ENCODE results near the gene ZNF473. TPM values are rescaled to one million over a fixed set of nuclear protein-coding genes. Genes with fewer than 3 reads are reported as not detected.

ZNF473 gene
- total RNA-seq, 1 experiment from 2014 or later = 27.2 TPM

DNA sequence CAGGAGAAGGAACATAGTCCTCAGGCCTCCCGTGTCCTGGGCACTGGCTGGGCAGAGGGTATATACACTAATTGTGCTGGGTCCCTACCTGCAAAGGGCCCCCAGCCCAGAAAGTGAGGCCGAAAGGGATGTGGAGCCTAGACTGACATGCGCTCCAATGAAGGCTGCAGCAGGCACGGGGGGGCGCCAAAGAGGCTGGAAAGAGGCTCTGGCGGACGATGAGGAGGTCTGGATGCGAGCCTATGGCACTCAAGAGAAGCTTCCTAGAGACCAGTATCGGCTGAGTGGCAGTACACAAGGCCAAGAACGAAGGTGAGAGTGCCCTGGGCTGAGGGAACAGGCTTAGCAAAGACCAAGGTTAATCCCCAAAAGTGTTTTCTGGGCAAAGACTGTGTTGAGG lies 17.3 kb upstream of the ZNF473 start:
- BruUV-seq (replicated peaks) = no TSS peak
- CTCF ChIA-PET = no interaction called here
- no peak for DNase-seq
- H3K27ac Mint-ChIP-seq (ENCODE audit: unreplicated experiment) = no peak overlapping the region
- TF ChIP-seq CTCF (IDR thresholded peaks at IDR 0.05; ENCODE audit: unreplicated experiment) = no peak
- no peaks in the 10 kb centered on the region for H3K9me3 Mint-ChIP-seq (ENCODE audit: low read depth, unreplicated experiment)
- H3K4me1 Mint-ChIP-seq (ENCODE audit: low read depth, unreplicated experiment) = peaks cover 18% of the 10 kb centered on the region
- peaks cover 51% of the 10 kb centered on the region for H3K36me3 Mint-ChIP-seq (ENCODE audit: insufficient read depth, unreplicated experiment)
- no peak overlapping the region for H3K4me3 Mint-ChIP-seq (ENCODE audit: low read depth, unreplicated experiment)
- intact Hi-C loops (cut with micrococcal nuclease; ENCODE audit: unreplicated experiment) = no loop called here
- H3K27me3 Mint-ChIP-seq (ENCODE audit: unreplicated experiment) = no peaks in the 10 kb centered on the region

- no peak for DNase-seq
- Mint-ChIP-seq H3K4me1 (ENCODE audit: low read depth, unreplicated experiment) (peaks cover 10% of the 10 kb centered on the region), H3K27ac (ENCODE audit: unreplicated experiment) (no peak overlapping the region), H3K4me3 (ENCODE audit: low read depth, unreplicated experiment) (no peak overlapping the region), H3K27me3 (ENCODE audit: unreplicated experiment) (no peaks in the 10 kb centered on the region), H3K36me3 (ENCODE audit: insufficient read depth, unreplicated experiment) (peaks cover 62% of the 10 kb centered on the region), H3K9me3 (ENCODE audit: low read depth, unreplicated experiment) (no peaks in the 10 kb centered on the region)
- intact Hi-C loops (cut with micrococcal nuclease; ENCODE audit: unreplicated experiment) = no loop called here
- CTCF ChIA-PET = no interaction called here
- no TSS peak for BruUV-seq (replicated peaks)
- TF ChIP-seq CTCF (IDR thresholded peaks at IDR 0.05; ENCODE audit: unreplicated experiment) = no peak
Observed at GRCh38 chr19:50016225-50016807, 9.5 kb upstream of the ZNF473 start.

DNA sequence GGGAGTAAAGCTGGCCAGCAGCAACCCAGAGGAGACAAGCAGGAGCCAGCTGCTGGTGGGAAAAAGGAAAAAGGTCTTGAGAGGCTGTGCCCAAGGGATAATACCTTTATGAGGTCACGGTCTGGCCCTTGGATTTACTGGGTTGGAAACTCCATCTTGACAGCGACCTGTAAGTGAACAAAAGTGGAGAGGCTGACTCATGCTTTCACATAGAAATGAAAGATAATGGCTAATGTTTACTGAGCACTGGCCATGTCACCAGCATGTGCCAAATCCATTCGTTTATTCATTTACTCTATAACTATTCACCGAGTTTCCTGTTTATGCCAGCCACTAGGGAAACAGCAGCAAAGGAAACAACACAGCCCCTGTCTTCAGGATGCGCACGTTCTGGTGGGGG lies 5.3 kb upstream of the ZNF473 start:
- H3K27me3 Mint-ChIP-seq (ENCODE audit: unreplicated experiment) = no peaks in the 10 kb centered on the region
- no peak for DNase-seq
- intact Hi-C loops (cut with micrococcal nuclease; ENCODE audit: unreplicated experiment) = no loop called here
- no peaks in the 10 kb centered on the region for H3K9me3 Mint-ChIP-seq (ENCODE audit: low read depth, unreplicated experiment)
- CTCF ChIA-PET = no interaction called here
- H3K4me1 Mint-ChIP-seq (ENCODE audit: low read depth, unreplicated experiment) = peaks cover 27% of the 10 kb centered on the region
- no peak overlapping the region for H3K4me3 Mint-ChIP-seq (ENCODE audit: low read depth, unreplicated experiment)
- no TSS peak for BruUV-seq (replicated peaks)
- peaks cover 51% of the 10 kb centered on the region for H3K36me3 Mint-ChIP-seq (ENCODE audit: insufficient read depth, unreplicated experiment)
- no peak for TF ChIP-seq CTCF (IDR thresholded peaks at IDR 0.05; ENCODE audit: unreplicated experiment)
- H3K27ac Mint-ChIP-seq (ENCODE audit: unreplicated experiment) = no peak overlapping the region

- no peak for TF ChIP-seq CTCF (IDR thresholded peaks at IDR 0.05; ENCODE audit: unreplicated experiment)
- H3K27ac Mint-ChIP-seq (ENCODE audit: unreplicated experiment) = no peak overlapping the region
- intact Hi-C loops (cut with micrococcal nuclease; ENCODE audit: unreplicated experiment) = no loop called here
- no TSS peak for BruUV-seq (replicated peaks)
- peaks cover 3% of the 10 kb centered on the region for H3K9me3 Mint-ChIP-seq (ENCODE audit: low read depth, unreplicated experiment)
- H3K4me3 Mint-ChIP-seq (ENCODE audit: low read depth, unreplicated experiment) = no peak overlapping the region
- CTCF ChIA-PET = no interaction called here
- DNase-seq = no peak
- H3K36me3 Mint-ChIP-seq (ENCODE audit: insufficient read depth, unreplicated experiment) = peaks cover 60% of the 10 kb centered on the region
- H3K4me1 Mint-ChIP-seq (ENCODE audit: low read depth, unreplicated experiment) = peaks cover 47% of the 10 kb centered on the region
- no peaks in the 10 kb centered on the region for H3K27me3 Mint-ChIP-seq (ENCODE audit: unreplicated experiment)
Observed at GRCh38 chr19:50022823-50023222, 3.0 kb upstream of the ZNF473 start.

Measured in Calu3 (cell line).